ENCODE results near the gene ELP4.

DNA sequence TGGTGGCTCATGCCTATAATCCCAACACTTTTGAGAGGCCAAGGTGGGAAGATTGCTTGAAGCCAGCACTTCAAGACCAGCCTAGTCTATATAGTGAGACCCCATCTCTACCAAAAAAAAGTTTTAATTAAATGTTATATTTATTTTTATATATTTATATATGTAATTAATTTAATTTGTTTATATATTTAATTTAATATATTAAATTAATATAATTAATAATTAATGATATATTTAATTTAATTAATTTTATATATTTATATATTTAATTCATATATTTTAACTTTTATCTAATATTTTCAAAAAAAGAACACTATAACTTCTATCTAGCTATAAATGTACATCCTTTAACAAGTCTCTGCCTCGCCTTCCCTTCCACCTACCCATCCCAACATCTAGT is 196.8 kb downstream of the ELP4 start:
- TF ChIP-seq, protein P1, sequence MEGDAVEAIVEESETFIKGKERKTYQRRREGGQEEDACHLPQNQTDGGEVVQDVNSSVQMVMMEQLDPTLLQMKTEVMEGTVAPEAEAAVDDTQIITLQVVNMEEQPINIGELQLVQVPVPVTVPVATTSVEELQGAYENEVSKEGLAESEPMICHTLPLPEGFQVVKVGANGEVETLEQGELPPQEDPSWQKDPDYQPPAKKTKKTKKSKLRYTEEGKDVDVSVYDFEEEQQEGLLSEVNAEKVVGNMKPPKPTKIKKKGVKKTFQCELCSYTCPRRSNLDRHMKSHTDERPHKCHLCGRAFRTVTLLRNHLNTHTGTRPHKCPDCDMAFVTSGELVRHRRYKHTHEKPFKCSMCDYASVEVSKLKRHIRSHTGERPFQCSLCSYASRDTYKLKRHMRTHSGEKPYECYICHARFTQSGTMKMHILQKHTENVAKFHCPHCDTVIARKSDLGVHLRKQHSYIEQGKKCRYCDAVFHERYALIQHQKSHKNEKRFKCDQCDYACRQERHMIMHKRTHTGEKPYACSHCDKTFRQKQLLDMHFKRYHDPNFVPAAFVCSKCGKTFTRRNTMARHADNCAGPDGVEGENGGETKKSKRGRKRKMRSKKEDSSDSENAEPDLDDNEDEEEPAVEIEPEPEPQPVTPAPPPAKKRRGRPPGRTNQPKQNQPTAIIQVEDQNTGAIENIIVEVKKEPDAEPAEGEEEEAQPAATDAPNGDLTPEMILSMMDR (conservative IDR thresholded peaks at IDR 0.05; ENCODE audit: low read depth in 2 of 2), result no peak
- no peak for TF ChIP-seq EZH2phosphoT487 (IDR thresholded peaks at IDR 0.05; ENCODE audit: unreplicated experiment)
- no peak for TF ChIP-seq POLR2AphosphoS5 (IDR thresholded peaks at IDR 0.05; ENCODE audit: low read depth)
- no peak for TF ChIP-seq EZH2 (IDR thresholded peaks at IDR 0.05; ENCODE audit: low read depth, unreplicated experiment)
- TF ChIP-seq, protein P2, sequence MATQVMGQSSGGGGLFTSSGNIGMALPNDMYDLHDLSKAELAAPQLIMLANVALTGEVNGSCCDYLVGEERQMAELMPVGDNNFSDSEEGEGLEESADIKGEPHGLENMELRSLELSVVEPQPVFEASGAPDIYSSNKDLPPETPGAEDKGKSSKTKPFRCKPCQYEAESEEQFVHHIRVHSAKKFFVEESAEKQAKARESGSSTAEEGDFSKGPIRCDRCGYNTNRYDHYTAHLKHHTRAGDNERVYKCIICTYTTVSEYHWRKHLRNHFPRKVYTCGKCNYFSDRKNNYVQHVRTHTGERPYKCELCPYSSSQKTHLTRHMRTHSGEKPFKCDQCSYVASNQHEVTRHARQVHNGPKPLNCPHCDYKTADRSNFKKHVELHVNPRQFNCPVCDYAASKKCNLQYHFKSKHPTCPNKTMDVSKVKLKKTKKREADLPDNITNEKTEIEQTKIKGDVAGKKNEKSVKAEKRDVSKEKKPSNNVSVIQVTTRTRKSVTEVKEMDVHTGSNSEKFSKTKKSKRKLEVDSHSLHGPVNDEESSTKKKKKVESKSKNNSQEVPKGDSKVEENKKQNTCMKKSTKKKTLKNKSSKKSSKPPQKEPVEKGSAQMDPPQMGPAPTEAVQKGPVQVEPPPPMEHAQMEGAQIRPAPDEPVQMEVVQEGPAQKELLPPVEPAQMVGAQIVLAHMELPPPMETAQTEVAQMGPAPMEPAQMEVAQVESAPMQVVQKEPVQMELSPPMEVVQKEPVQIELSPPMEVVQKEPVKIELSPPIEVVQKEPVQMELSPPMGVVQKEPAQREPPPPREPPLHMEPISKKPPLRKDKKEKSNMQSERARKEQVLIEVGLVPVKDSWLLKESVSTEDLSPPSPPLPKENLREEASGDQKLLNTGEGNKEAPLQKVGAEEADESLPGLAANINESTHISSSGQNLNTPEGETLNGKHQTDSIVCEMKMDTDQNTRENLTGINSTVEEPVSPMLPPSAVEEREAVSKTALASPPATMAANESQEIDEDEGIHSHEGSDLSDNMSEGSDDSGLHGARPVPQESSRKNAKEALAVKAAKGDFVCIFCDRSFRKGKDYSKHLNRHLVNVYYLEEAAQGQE (IDR thresholded peaks at IDR 0.05; ENCODE audit: unreplicated experiment), result no peak
- TF ChIP-seq CREB1 (CRISPR knock-in tag; IDR thresholded peaks at IDR 0.05; ENCODE audit: low read depth), result no peak
- TF ChIP-seq NANOG (IDR thresholded peaks at IDR 0.05; ENCODE audit: borderline replicate concordance), result no peak
- TF ChIP-seq, protein P3, sequence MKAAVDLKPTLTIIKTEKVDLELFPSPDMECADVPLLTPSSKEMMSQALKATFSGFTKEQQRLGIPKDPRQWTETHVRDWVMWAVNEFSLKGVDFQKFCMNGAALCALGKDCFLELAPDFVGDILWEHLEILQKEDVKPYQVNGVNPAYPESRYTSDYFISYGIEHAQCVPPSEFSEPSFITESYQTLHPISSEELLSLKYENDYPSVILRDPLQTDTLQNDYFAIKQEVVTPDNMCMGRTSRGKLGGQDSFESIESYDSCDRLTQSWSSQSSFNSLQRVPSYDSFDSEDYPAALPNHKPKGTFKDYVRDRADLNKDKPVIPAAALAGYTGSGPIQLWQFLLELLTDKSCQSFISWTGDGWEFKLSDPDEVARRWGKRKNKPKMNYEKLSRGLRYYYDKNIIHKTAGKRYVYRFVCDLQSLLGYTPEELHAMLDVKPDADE (IDR thresholded peaks at IDR 0.05), result no peak
- no peak for TF ChIP-seq JUNB (IDR thresholded peaks at IDR 0.05; ENCODE audit: unreplicated experiment)
- no peak for TF ChIP-seq ZNF331 (CRISPR knock-in tag; IDR thresholded peaks at IDR 0.05; ENCODE audit: low read depth)
- no peak for TF ChIP-seq ZNF114 (CRISPR knock-in tag; IDR thresholded peaks at IDR 0.05)
